NCI-H2107 treated with DMSO at 0.1 percent for 48 hours (cell line): ENCODE measurements around the gene C11orf24.
"Not testable (repeated sequence)": the region's sequence is repeated elsewhere in the genome, so short reads cannot be mapped to it uniquely, and the experiment has no call there.

ENCODE experiments used
- DNase-seq: peaks from one replicate; lab custom pipeline; 2025; ENCODE audit not compliant: unreplicated experiment; lab: John Stamatoyannopoulos, UW

The C11orf24 gene

GRCh38 chr11:68256331-68256741 lies 15.4 kb downstream of the C11orf24 start:
- DNase-seq = no peak

GRCh38 chr11:68255526-68255925 lies 16.2 kb downstream of the C11orf24 start:
- no peak for DNase-seq

GRCh38 chr11:68254421-68254820 lies 17.4 kb downstream of the C11orf24 start:
- DNase-seq = no peak

- no peak for DNase-seq
These were observed 20.0 kb downstream of the C11orf24 start for GRCh38 chr11:68251765-68252164.

- not testable (repeated sequence) for DNase-seq
These were observed 26.9 kb downstream of the C11orf24 start for GRCh38 chr11:68244912-68245311.

GRCh38 chr11:68243847-68244246 lies 27.9 kb downstream of the C11orf24 start:
- not testable (repeated sequence) for DNase-seq

GRCh38 chr11:68242616-68243015 lies 29.2 kb downstream of the C11orf24 start:
- no peak for DNase-seq

- no peak for DNase-seq
These were observed 40.2 kb downstream of the C11orf24 start for GRCh38 chr11:68231621-68232020.

- no peak for DNase-seq
These were observed 42.2 kb downstream of the C11orf24 start for GRCh38 chr11:68229601-68230000.

DNA sequence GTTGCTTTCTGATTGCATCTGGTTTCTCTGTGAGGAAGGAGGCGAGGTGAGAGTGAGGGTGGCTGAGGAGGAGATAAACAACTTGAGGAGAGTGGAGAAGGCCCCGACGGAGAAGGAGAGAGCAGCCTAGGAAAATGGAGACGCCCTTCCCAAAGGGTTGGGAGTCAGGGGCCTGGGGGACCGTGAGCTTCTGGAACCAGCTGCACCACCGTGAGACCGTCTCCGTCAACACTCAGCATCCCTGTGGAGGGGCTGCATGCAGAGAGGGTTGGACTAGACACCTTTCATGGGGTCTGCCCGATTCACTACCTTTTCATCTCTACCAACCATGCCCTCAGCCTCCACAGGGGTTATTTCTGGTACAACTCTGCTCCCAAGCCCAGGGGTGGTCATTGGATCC lies 45.4 kb downstream of the C11orf24 start:
- DNase-seq = no peak

DNA sequence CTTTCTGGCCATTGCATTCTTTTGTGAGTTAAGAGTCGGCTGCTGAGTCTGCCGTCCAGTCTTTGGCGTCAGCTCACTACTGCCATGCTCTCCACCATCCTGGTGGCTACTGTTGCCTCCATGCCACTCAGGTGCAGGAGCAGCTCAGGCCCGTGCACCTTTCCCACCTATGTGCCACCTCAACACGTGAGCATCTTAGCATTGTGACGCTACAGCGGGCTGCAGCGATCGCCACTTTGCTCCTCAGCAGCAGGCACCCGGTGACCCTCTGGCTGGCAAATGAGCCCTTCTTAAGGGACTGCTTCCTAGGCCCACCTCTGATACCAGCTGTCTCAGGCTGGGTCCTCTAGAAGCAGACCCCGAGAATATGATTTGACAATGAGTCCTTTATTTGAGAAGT lies 47.2 kb downstream of the C11orf24 start:
- no peak for DNase-seq

- no peak for DNase-seq
These were observed 48.5 kb downstream of the C11orf24 start for GRCh38 chr11:68223275-68223674.

DNA sequence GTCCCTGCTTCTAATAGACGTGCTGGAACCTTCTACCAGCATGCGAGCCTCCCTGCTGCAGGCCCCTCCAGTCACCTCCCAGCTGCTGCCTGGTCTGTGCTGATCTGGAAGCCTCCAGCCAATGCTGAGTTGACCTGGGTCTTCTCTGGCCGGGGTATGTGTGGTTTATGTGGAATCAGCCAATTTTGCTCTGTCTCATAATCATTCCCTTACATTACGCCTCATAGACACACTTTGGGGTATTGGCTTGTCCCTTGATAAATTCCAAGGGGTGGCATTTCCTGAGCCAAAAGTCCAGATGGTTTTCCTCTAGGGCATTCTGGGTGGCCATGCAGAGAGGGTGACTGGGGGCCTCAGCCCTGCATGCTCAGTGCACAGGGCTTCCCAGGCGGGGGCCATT lies 50.4 kb downstream of the C11orf24 start:
- DNase-seq = no peak

- no peak for DNase-seq
These were observed 55.4 kb downstream of the C11orf24 start for GRCh38 chr11:68216171-68216938.

- DNase-seq = no peak
These were observed 56.1 kb downstream of the C11orf24 start for GRCh38 chr11:68215524-68216170.

DNA sequence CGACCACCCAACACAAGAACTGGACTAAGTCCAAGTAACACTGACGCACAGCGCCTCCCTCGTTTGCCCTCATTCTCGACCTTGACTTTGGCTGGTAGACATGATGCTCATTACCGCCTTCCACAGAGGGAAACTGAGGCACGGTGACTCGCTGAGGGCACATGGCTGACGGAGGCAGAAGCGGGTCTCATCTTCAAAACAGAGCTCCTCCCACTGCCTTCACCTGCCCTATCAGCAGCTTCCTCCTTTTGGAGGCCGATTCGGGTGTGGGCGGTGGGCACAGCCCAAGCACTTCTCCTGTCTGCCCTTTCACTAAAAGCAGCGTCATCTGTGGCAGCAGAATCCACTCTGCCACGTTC lies 56.7 kb downstream of the C11orf24 start:
- no peak for DNase-seq

DNA sequence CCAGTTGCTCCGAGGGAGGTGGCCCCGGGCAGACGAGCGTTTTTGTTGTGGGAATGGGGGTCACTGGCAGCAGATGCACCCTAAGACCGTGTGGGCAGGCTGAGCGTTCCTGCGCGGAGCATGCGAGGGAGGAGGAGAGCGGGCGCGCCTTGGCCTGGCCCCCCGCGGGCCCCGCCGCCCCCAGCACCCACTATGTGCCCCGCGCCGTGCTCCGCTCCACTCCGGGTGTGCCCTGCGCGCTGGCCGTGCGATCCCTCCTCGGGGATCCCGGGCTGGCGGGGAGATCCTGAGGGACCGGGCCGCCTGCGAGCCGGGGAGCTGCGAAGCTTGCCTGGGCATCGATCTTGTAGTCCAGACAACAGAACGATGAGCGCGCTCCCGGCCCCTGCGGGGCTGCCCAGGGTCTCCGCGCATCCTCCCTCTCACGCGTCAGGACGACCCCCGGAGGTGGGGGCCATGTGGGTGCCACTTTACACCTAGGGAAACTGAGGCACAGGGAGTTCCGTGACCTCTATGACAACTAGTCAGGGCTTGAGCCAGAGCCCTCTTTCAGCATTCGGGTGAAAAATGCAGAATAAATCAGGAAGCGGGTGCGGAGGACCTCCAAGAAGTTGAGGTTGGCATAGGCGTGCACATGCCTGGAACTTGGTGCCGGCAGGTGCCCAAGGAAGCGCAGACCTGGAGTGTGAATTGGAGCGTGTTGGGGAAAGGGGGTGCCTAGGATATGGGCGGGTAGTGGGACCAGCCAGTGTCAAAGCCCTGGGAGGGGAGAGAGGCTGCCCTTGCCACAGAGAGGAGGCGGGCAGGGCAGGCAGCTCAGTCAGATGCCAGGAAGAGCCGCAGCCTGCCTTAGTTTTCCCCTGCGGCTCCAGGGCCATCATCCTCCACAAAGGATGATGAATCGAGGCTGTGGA lies 57.3 kb downstream of the C11orf24 start:
- no peak for DNase-seq

- peak; percentile 27 for DNase-seq
These were observed 58.1 kb downstream of the C11orf24 start for GRCh38 chr11:68213555-68214172.

DNA sequence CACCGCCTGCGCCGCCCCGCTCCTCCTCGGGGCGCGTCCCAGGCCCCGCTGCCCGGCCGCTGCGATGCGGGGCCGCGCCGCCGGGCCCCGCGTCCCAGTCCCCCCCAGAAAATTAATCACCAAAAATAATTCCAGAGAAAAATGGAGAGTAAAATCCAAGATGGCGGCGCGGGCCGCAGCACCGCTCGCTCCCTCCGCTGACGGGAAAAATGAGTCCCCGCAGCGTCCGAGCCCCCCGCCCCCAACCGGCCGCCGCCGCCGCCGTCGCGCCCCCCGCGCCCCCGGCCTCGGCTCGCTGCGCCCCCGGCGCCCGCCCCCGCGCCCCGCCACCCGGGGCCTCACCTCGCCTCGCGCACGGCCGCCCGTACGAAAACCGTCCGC lies 58.6 kb downstream of the C11orf24 start, which contains the start of gene KMT5B:
KMT5B (minus strand) TSS at position 162 of the 381 bp plus-strand sequence. CDS start 23,220 bp downstream, outside the sequence.
- DNase-seq = no peak

DNA sequence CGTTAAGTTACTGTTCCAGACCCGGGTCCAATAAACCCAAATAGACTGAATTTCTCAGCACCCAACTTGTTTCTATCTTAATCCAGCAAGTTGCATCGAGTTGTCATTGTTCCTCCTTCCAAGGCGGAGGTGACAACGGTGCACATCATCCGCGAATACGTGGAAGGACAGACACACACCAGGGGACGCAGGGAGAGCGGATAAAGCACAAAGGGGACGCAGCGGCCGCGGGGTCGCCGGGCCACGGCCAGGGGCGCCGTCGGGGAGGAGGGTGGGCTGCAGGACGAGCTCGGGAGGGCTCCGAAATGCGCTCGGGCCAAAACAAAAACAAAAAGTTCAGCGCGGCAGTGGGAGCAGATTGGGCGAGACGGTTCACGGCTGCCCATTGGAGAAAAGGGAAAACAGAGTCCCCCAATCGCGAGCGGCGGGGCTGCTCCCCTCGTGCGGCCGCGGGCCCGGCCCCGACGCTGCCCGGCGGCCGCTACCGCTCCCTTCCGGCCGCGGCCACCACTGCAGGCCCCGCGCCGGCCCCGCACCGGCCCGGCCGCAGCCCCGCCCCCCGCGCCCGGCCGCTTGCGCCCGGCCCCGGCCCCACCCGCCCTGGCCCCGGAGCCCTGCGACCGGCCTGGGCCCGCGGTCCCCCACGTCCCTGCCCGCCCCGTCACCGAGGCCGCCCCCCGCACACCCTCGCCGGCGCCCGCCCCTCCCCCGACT lies 59.2 kb downstream of the C11orf24 start:
- peak; percentile 13 for DNase-seq
